IMR-90 (cell line): ENCODE measurements around the gene SPRR2G. TPM values are rescaled to one million over a fixed set of nuclear protein-coding genes. Genes with fewer than 3 reads are reported as not detected.
"Not testable (repeated sequence)": the region's sequence is repeated elsewhere in the genome, so short reads cannot be mapped to it uniquely, and the experiment has no call there.

Experiments used
- ATAC-seq: fragments of 200-7000 bp; cut with Tn5 transposase; 2 replicates; pipeline ENCODE4 v1.9.1; 2020; ENCODE audit warnings: low read depth, mild to moderate bottlenecking, moderate library complexity
- BruUV-seq: library from RNA; stranded (reverse); fragments of 400-500 nt; replicated peaks from 2 replicates; lab custom pipeline; 2021; lab: Mats Ljungman, UMichigan
- CTCF ChIA-PET: fragments of 300-600 bp; formaldehyde crosslinking; extraction: SDS; loops from one replicate; lab custom pipeline; 2021; ENCODE audit warnings: antibody characterized with exemption; lab: Yijun Ruan, JAX
- POLR2A ChIA-PET: fragments of 300-600 bp; sonication (Branson Sonifier 250); formaldehyde crosslinking; loops from one replicate; lab custom pipeline; 2022; ENCODE audit warnings: antibody characterized with exemption; ENCODE audit not compliant: unreplicated experiment; lab: Charles Lee
- DNase-seq: peaks from one replicate; pipeline ENCODE4 v3.0.0; 2013
- H2AFZ ChIP-seq: replicated peaks from 2 replicates; pipeline ENCODE3; 2013; ENCODE audit warnings: low read length, mild to moderate bottlenecking; ENCODE audit not compliant: poor library complexity
- H2AK5ac ChIP-seq: 2 replicates; pipeline ENCODE4 v1.6.1; 2013; ENCODE audit warnings: low read depth, low read length, inconsistent platforms
- H2AK9ac ChIP-seq: replicated peaks from 2 replicates; pipeline ENCODE3; 2013; ENCODE audit warnings: mild to moderate bottlenecking, low read depth, low read length, moderate library complexity; ENCODE audit not compliant: poor library complexity
- H2BK120ac ChIP-seq: 2 replicates; pipeline ENCODE4 v1.6.1; 2013; ENCODE audit warnings: low read depth, low read length, inconsistent platforms
- H2BK15ac ChIP-seq: 3 replicates; pipeline ENCODE4 v1.6.1; 2013; ENCODE audit warnings: low read depth, low read length, inconsistent platforms
- H2BK20ac ChIP-seq: 2 replicates; pipeline ENCODE4 v1.6.1; 2013; ENCODE audit warnings: low read depth, mild to moderate bottlenecking, inconsistent platforms, low read length, moderate library complexity
- H2BK5ac ChIP-seq: 2 replicates; pipeline ENCODE4 v1.6.1; 2013; ENCODE audit warnings: mild to moderate bottlenecking, low read depth, low read length, inconsistent platforms; ENCODE audit not compliant: poor library complexity, severe bottlenecking
- H3K14ac ChIP-seq: replicated peaks from 2 replicates; pipeline ENCODE4 v1.6.1; 2013; ENCODE audit warnings: low read depth, low read length, inconsistent platforms
- H3K18ac ChIP-seq: 2 replicates; pipeline ENCODE4 v1.6.1; 2013; ENCODE audit warnings: low read depth, low read length, control low read depth
- H3K23ac ChIP-seq: 2 replicates; pipeline ENCODE4 v1.6.1; 2013; ENCODE audit warnings: low read depth, low read length, inconsistent platforms
- H3K27ac ChIP-seq: 2 replicates; pipeline ENCODE4 v1.5.1; 2013; ENCODE audit warnings: mild to moderate bottlenecking, control low read depth, low read length; ENCODE audit not compliant: insufficient read depth
- H3K27me3 ChIP-seq: 2 replicates; pipeline ENCODE4 v1.6.1; 2013; ENCODE audit warnings: low read length; ENCODE audit not compliant: control insufficient read depth, insufficient read depth
- H3K36me3 ChIP-seq: 2 replicates; pipeline ENCODE4 v1.6.1; 2013; ENCODE audit warnings: low read length, mixed read lengths; ENCODE audit not compliant: control insufficient read depth, insufficient read depth
- H3K4ac ChIP-seq: 2 replicates; pipeline ENCODE4 v1.6.1; 2013; ENCODE audit warnings: low read depth, low read length, inconsistent platforms
- H3K4me1 ChIP-seq: 2 replicates; pipeline ENCODE4 v1.6.1; 2013; ENCODE audit warnings: low read length, mixed read lengths; ENCODE audit not compliant: control insufficient read depth, insufficient read depth
- H3K4me2 ChIP-seq: 2 replicates; pipeline ENCODE4 v1.6.1; 2013; ENCODE audit warnings: low read depth, mild to moderate bottlenecking, control low read depth, low read length, moderate library complexity
- H3K4me3 ChIP-seq: 2 replicates; pipeline ENCODE4 v1.5.1; 2013; ENCODE audit warnings: low read depth, mild to moderate bottlenecking, control low read depth, low read length, moderate library complexity; ENCODE audit not compliant: insufficient read depth
- H3K56ac ChIP-seq: 2 replicates; pipeline ENCODE4 v1.6.1; 2013; ENCODE audit warnings: low read length, inconsistent platforms; ENCODE audit not compliant: insufficient read depth; ENCODE audit errors: extremely low read depth
- H3K79me1 ChIP-seq, 2 experiments: 2 replicates each; pipeline ENCODE4 v1.6.1; 2013; ENCODE audit warnings: low read length in 2 of 2, inconsistent platforms in 1 of 2, low read depth in 1 of 2
- H3K9ac ChIP-seq: 2 replicates; pipeline ENCODE4 v1.6.1; 2013; ENCODE audit warnings: low read depth, low read length, control low read depth
- H3K9me1 ChIP-seq: 2 replicates; pipeline ENCODE4 v1.6.1; 2013; ENCODE audit warnings: low read length, inconsistent platforms; ENCODE audit not compliant: insufficient read depth
- H3K9me3 ChIP-seq: 2 replicates; pipeline ENCODE4 v1.6.1; 2013; ENCODE audit warnings: low read length; ENCODE audit not compliant: control insufficient read depth, insufficient read depth
- H4K20me1 ChIP-seq: 2 replicates; pipeline ENCODE4 v1.6.1; 2013; ENCODE audit warnings: low read length, inconsistent platforms; ENCODE audit not compliant: insufficient read depth
- H4K5ac ChIP-seq: 2 replicates; pipeline ENCODE4 v1.6.1; 2013; ENCODE audit warnings: mild to moderate bottlenecking, low read depth, low read length, control low read depth
- H4K8ac ChIP-seq, 2 experiments: 2 replicates each; pipeline ENCODE4 v1.6.1; 2013; ENCODE audit warnings: low read depth in 2 of 2, low read length in 2 of 2, control low read depth in 1 of 2, inconsistent platforms in 1 of 2
- H4K91ac ChIP-seq: 2 replicates; pipeline ENCODE4 v1.6.1; 2013; ENCODE audit warnings: low read depth, low read length, inconsistent platforms; ENCODE audit not compliant: insufficient read depth
- BHLHE40 ChIP-seq: fragments of 150-350 bp; IDR thresholded peaks from 2 replicates; pipeline ENCODE4 v1.6.1; 2016; ENCODE audit warnings: mild to moderate bottlenecking, low read depth, low read length
- CEBPB ChIP-seq: IDR thresholded peaks from 2 replicates; pipeline ENCODE4 v1.6.1; 2012; ENCODE audit warnings: low read depth, low read length, improper control_type of control experiment
- CHD1 ChIP-seq: IDR thresholded peaks from 2 replicates; pipeline ENCODE4 v1.6.1; 2012; ENCODE audit warnings: low read depth, low read length, improper control_type of control experiment
- MAFK ChIP-seq: IDR thresholded peaks from 2 replicates; pipeline ENCODE4 v1.6.1; 2012; ENCODE audit warnings: low read depth, low read length, improper control_type of control experiment
- MAZ ChIP-seq: IDR thresholded peaks from 2 replicates; pipeline ENCODE4 v1.6.1; 2012; ENCODE audit warnings: low read depth, mild to moderate bottlenecking, low read length, improper control_type of control experiment, moderate library complexity, borderline replicate concordance
- RFX5 ChIP-seq: IDR thresholded peaks from 2 replicates; pipeline ENCODE4 v1.8.0; 2012; ENCODE audit warnings: low read depth, mild to moderate bottlenecking, low read length, moderate library complexity
- SMC3 ChIP-seq: fragments of 150-350 bp; IDR thresholded peaks from 2 replicates; pipeline ENCODE4 v1.6.1; 2016; ENCODE audit warnings: low read depth, mild to moderate bottlenecking, antibody characterized with exemption, low read length, moderate library complexity
- WGBS, 2 experiments: methylation state at CpG; one replicate each; pipeline versions ENCODE4 v1.1.5 to v1.1.7; 2013; ENCODE audit warnings: missing lambda C conversion rate in 2 of 2; ENCODE audit not compliant: insufficient read length in 1 of 2; ENCODE audit errors: extremely low coverage in 2 of 2; 5-methylcytosine and 5-hydroxymethylcytosine counted together
- dilution Hi-C: fragments of 300-500 bp; cut with HindIII; formaldehyde crosslinking; loops from one replicate; pipeline ENCODE4 v1.14.3; 2018; ENCODE audit warnings: low sequenced_read_pairs; ENCODE audit not compliant: unreplicated experiment
- in situ Hi-C: fragments of 300-500 bp; cut with MboI; formaldehyde crosslinking; loops from 3 replicates; pipeline ENCODE4 v1.14.3; 2019; ENCODE audit warnings: low sequenced_read_pairs, inconsistent platforms, mixed read lengths
- intact Hi-C: fragments of 100-400 bp; cut with micrococcal nuclease; formaldehyde crosslinking; loops from 2 replicates; pipeline ENCODE4 v1.10.0; 2022
- polyA plus RNA-seq, 3 experiments: library from polyadenylated mRNA; depleted of rRNA; stranded (reverse); fragments of >200 nt; gene quantifications; 2 replicates each; pipeline ENCODE4 v1.2.3, GENCODE V29; 2012; ENCODE audit warnings: low replicate concordance in 1 of 3
- total RNA-seq: library from RNA; depleted of rRNA; stranded (reverse); fragments of >200 nt; gene quantifications from 2 replicates; pipeline ENCODE4 v1.2.3, GENCODE V29; 2012

The SPRR2G gene
- total and polyA plus RNA-seq, 2 of the 4 experiments (the other 2 are of a cell fraction), result not detected

DNA sequence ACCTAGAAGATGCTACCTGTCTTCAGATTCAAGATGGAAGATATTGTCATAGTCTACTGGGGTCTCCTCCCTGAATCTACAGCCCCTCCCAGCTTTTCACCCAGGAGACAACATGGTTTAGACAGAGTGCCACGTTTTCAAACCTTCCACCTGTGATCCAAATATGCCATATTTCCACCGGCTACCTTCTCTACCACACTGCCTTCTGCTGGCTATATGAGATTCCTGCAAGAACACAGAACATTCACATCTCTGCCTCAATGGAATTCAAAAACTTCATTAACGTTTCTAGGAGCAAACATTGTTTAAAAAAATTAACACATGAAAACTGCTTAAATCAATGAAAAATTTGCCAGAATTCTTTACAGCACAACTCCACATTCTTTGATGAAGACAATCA lies 39.7 kb upstream of the SPRR2G start:
- H3K9me3 ChIP-seq, result no peaks in the 10 kb centered on the region
- H2BK15ac ChIP-seq, result no peak overlapping the region
- H3K56ac ChIP-seq, result no peak overlapping the region
- H3K4me3 ChIP-seq, result no peak overlapping the region
- H3K27ac ChIP-seq, result no peak overlapping the region
- H2AFZ ChIP-seq, result no peak overlapping the region
- H3K36me3 ChIP-seq, result no peaks in the 10 kb centered on the region
- no peak overlapping the region for H3K4me2 ChIP-seq
- dilution Hi-C loops (no loop called here), in situ Hi-C loops (no loop called here), intact Hi-C loops (no loop called here)
- 8% methylated on average over 3 of the region's 3 CpGs; no CpG with 5 or more reads in 1 of the 2 experiments for WGBS, 2 experiments
- H2BK120ac ChIP-seq, result no peak overlapping the region
- no peak overlapping the region for H3K14ac ChIP-seq
- DNase-seq (no peak), ATAC-seq (no peak)
- H3K9ac ChIP-seq, result no peak overlapping the region
- TF ChIP-seq MAFK (no peak), BHLHE40 (no peak), SMC3 (no peak), CHD1 (no peak), RFX5 (no peak), CEBPB (no peak), MAZ (no peak)
- no peak overlapping the region for H2BK5ac ChIP-seq
- H2AK9ac ChIP-seq, result no peak overlapping the region
- no peak overlapping the region for H3K18ac ChIP-seq
- no TSS peak for BruUV-seq
- no peak overlapping the region for H2BK20ac ChIP-seq
- H4K91ac ChIP-seq, result no peak overlapping the region
- ChIA-PET POLR2A (no interaction called here), CTCF (no interaction called here)
- H4K5ac ChIP-seq, result no peak overlapping the region
- no peak overlapping the region for H3K4ac ChIP-seq
- H2AK5ac ChIP-seq, result no peak overlapping the region
- H4K20me1 ChIP-seq, result no peaks in the 10 kb centered on the region
- no peaks in the 10 kb centered on the region for H3K79me1 ChIP-seq
- no peak overlapping the region for H3K23ac ChIP-seq
- H3K9me1 ChIP-seq, result no peaks in the 10 kb centered on the region
- no peak overlapping the region for H4K8ac ChIP-seq
- H3K27me3 ChIP-seq, result no peaks in the 10 kb centered on the region
- H3K4me1 ChIP-seq, result no peaks in the 10 kb centered on the region

- H3K9me1 ChIP-seq, ATAC-seq, CTCF ChIA-PET, H2BK15ac ChIP-seq, H3K27ac ChIP-seq, H3K9me3 ChIP-seq, H3K36me3 ChIP-seq, H3K4me2 ChIP-seq, BruUV-seq, H3K56ac ChIP-seq, H2AK9ac ChIP-seq, H4K20me1 ChIP-seq, H3K4me3 ChIP-seq, H3K27me3 ChIP-seq, H2BK20ac ChIP-seq, H3K18ac ChIP-seq, H2BK120ac ChIP-seq, intact Hi-C loops, dilution Hi-C loops, H2BK5ac ChIP-seq, H3K79me1 ChIP-seq, in situ Hi-C loops, H2AFZ ChIP-seq, H3K4ac ChIP-seq, H4K8ac ChIP-seq, H4K5ac ChIP-seq, H2AK5ac ChIP-seq, H3K23ac ChIP-seq, H3K9ac ChIP-seq, H4K91ac ChIP-seq, H3K4me1 ChIP-seq, POLR2A ChIA-PET, H3K14ac ChIP-seq, DNase-seq: not testable (repeated sequence)
- WGBS, 2 experiments, result 57% methylated on average over 2 of the region's 4 CpGs; no CpG with 5 or more reads in 1 of the 2 experiments
Observed at GRCh38 chr1:153188301-153188700, 37.6 kb upstream of the SPRR2G start.
